Psoas muscle (tissue), 8 donors: Measurements from ENCODE around the gene RINT1. TPM values are rescaled to one million over a fixed set of nuclear protein-coding genes. Genes with fewer than 3 reads are reported as not detected.
A peak's percentile ranks its signal among the peaks of the same experiment; 100 is the strongest.

Source experiments
- ATAC-seq, 4 donors: fragments of 200-7000 bp; cut with Tn5 transposase; one replicate each; pipeline ENCODE4 v1.9.1; 2020; ENCODE audit warnings: moderate library complexity in 3 of 4, mild to moderate bottlenecking in 2 of 4
- DNase-seq, 2 donors: peaks; one replicate each; pipeline ENCODE4 v3.0.0-alpha.2; 2020
- H3K27ac ChIP-seq: fragments of 200-600 bp; one replicate; pipeline ENCODE4 v1.8.0; 2022
- H3K27me3 ChIP-seq, 3 donors: fragments of 200-600 bp in 1 of 3; one replicate each; pipeline versions ENCODE4 v1.6.1 to v1.8.0; 2013 to 2022; ENCODE audit warnings: low read length in 2 of 3, mild to moderate bottlenecking in 2 of 3, moderate library complexity in 1 of 3; ENCODE audit not compliant: insufficient read depth in 3 of 3
- H3K36me3 ChIP-seq, 2 donors: fragments of 200-600 bp in 1 of 2; one replicate each; pipeline versions ENCODE4 v1.6.1 to v1.8.0; 2013 to 2022; ENCODE audit warnings: low read depth in 1 of 2, mild to moderate bottlenecking in 1 of 2, moderate library complexity in 1 of 2; ENCODE audit not compliant: insufficient read depth in 1 of 2
- H3K4me1 ChIP-seq: fragments of 200-600 bp; one replicate; pipeline ENCODE4 v1.8.0; 2022
- H3K4me3 ChIP-seq: fragments of 200-600 bp; one replicate; pipeline ENCODE4 v1.8.0; 2022; ENCODE audit warnings: mild to moderate bottlenecking
- H3K9me3 ChIP-seq: fragments of 200-600 bp; one replicate; pipeline ENCODE4 v1.8.0; 2022
- WGBS, 3 donors: extraction: QIAGEN DNeasy Blood & Tissue Kit; methylation state at CpG; one replicate each; pipeline versions ENCODE4 v1.1.6 to v1.1.7; 2013; 5-methylcytosine and 5-hydroxymethylcytosine counted together
- intact Hi-C, 2 donors: fragments of 100-400 bp; cut with DNase I; formaldehyde crosslinking; loops; one replicate each; pipeline versions ENCODE4 v1.11.0 to v1.14.2; 2022
- polyA plus RNA-seq, 3 donors: library from polyadenylated mRNA; stranded (reverse); fragments of 200-250 nt; gene quantifications; one replicate each; pipeline ENCODE4 v1.2.3, GENCODE V29; 2013
- total RNA-seq, 4 donors: library from RNA; stranded (reverse); fragmentation: NEBNext Ultra II Directional in 2 of 4; extraction: Animal tissue kit (Norgen Biotek cat#: 25700) in 2 of 4; gene quantifications; one replicate each; pipeline versions ENCODE4 v1.2.1 to v1.2.4, GENCODE V29; 2021 to 2023
- TF ChIP-seq, protein P1 (sequence below): fragments of 200-600 bp; IDR thresholded peaks from one replicate; pipeline ENCODE4 v1.8.0; 2022; ENCODE audit warnings: antibody characterized with exemption
- donor health status: healthy with polysubstance abuse.
- donor health status: DM: no; HTN: no; CAD: no; lungs with moderate emphysema.
- donor health status: Bipolar disorder and iron deficiency.
- donor health status: healthy.
- donor health status: DM: yes; HTN: yes; CAD: no.
- donor health status: DM: no; HTN: no; CAD: no.
- donor health status: DM: no; HTN: no; CAD: no.
- donor health status: DM: yes; HTN: yes; CAD: no.

RINT1 gene
- total and polyA plus RNA-seq, 7 donors: 10.9 to 21.5 (median 19.7) TPM

- intact Hi-C loops: no loop called here
- Histone ChIP-seq H3K9me3 (no peaks in the 10 kb centered on the region), H3K4me3 (no peak overlapping the region), H3K4me1 (peaks cover 10% of the 10 kb centered on the region), H3K27ac (no peak overlapping the region), H3K27me3 (peaks cover 0 to 1% (median 0%) of the 10 kb centered on the region in 3 donors), H3K36me3 (peaks cover 4 to 21% of the 10 kb centered on the region in 2 donors)
- TF ChIP-seq, protein P1, sequence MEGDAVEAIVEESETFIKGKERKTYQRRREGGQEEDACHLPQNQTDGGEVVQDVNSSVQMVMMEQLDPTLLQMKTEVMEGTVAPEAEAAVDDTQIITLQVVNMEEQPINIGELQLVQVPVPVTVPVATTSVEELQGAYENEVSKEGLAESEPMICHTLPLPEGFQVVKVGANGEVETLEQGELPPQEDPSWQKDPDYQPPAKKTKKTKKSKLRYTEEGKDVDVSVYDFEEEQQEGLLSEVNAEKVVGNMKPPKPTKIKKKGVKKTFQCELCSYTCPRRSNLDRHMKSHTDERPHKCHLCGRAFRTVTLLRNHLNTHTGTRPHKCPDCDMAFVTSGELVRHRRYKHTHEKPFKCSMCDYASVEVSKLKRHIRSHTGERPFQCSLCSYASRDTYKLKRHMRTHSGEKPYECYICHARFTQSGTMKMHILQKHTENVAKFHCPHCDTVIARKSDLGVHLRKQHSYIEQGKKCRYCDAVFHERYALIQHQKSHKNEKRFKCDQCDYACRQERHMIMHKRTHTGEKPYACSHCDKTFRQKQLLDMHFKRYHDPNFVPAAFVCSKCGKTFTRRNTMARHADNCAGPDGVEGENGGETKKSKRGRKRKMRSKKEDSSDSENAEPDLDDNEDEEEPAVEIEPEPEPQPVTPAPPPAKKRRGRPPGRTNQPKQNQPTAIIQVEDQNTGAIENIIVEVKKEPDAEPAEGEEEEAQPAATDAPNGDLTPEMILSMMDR: no peak
- WGBS, 3 donors: 94 to 96% (median 95%) methylated on average over 20 of the region's 20 CpGs
- DNase-seq (no peak), ATAC-seq (no peak)
Observed at GRCh38 chr7:105530546-105530945, 1.5 kb upstream of the RINT1 start.

DNA sequence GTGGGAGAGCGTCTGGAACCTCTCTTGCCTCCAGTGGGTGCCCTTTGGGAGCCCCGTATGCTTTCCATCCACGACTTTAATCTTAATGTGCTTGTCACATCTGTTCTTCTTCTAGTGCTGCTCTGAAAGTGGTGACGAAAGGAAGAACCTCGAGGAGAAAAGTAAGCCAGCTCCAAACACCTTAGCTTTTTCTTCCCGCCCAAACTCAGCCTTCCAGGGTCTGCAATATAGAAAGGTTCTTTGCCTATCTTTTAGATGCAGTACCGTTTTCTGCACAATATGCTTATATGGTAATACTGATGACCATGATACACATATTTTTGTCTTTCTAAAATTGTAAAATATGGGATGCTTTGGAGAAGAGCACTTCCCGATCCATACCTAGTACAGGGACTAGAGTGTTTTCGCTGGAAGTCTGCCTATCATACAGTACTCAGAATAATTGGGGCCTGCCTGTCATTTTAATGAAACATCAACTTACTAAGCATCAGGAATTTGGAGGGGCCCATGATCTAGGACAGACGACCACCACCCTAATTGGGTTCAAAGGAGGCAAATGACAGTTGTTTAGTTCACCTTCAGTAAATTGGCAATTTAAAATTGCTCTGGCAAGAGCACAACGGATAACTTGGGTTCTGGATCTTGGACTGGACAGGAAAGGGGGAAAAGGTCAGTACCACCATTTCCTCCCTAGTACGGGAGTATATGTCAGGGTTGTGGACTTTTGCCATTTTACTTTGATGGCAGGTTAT lies 884 bp downstream of the RINT1 start:
- Histone ChIP-seq H3K4me3 (peak overlapping the region; percentile 92), H3K27ac (peak overlapping the region; percentile 93)
- 35 to 36% (median 35%) methylated on average over 12 of the region's 12 CpGs for WGBS, 3 donors

GRCh38 chr7:105538339-105538738 lies 6.3 kb downstream of the RINT1 start:
- DNase-seq: no peak
- ATAC-seq: no peak
- no peaks in the 10 kb centered on the region for H3K27me3 ChIP-seq
- TF ChIP-seq, protein P1: no peak
- H3K4me3 ChIP-seq: no peak overlapping the region
- H3K4me1 ChIP-seq: peaks cover 3% of the 10 kb centered on the region
- intact Hi-C loops: no loop called here
- peaks cover 7 to 95% of the 10 kb centered on the region in 2 donors for H3K36me3 ChIP-seq
- no peaks in the 10 kb centered on the region for H3K9me3 ChIP-seq
- H3K27ac ChIP-seq: no peak overlapping the region
- WGBS, 3 donors: 69 to 71% (median 70%) methylated on average over 2 of the region's 2 CpGs

More for the DNA sequence above, 884 bp downstream of the RINT1 start:
- peaks cover 10% of the 10 kb centered on the region for H3K4me1 ChIP-seq
- ATAC-seq: no peak
- DNase-seq: no peak
- TF ChIP-seq, protein P1: no peak
- intact Hi-C loops: no loop called here
- H3K36me3 ChIP-seq: peaks cover 4 to 44% of the 10 kb centered on the region in 2 donors
- H3K27me3 ChIP-seq: peaks cover 0 to 1% (median 0%) of the 10 kb centered on the region in 3 donors
- H3K9me3 ChIP-seq: no peaks in the 10 kb centered on the region

GRCh38 chr7:105559926-105560325 lies 27.9 kb downstream of the RINT1 start:
- Histone ChIP-seq H3K4me3 (no peak overlapping the region), H3K36me3 (peaks cover 7 to 92% of the 10 kb centered on the region in 2 donors), H3K27ac (no peak overlapping the region), H3K27me3 (no peaks in the 10 kb centered on the region), H3K9me3 (no peaks in the 10 kb centered on the region), H3K4me1 (no peaks in the 10 kb centered on the region)
- TF ChIP-seq, protein P1: no peak
- DNase-seq (no peak), ATAC-seq (no peak)
- WGBS, 3 donors: 85 to 93% (median 88%) methylated on average over 1 of the region's 1 CpG
- intact Hi-C loops: no loop called here
